ENCODE results near the gene CACNA1B.

CACNA1B gene

DNA sequence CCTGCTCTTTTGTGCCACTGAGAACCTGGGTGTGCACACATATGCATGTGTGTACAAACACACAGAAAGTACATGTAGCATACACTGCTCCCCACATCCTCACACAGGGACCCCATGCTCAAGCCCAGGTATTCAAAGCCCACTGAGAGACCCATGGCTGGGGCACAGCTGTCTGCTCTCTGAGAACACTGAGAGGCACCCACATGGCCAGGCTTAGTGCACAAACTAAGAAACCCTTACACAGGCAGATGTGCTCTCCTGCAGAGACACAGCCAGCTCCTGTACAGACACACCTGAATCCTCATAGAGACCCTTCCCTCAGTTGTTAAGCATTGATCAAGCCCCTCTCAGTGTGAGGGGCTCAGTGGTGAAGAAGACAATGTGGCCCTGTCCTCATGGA is 92.5 kb downstream of the CACNA1B start:
- Histone ChIP-seq H3K36me3 (peaks cover 12% of the 10 kb centered on the region), H3K27me3 (ENCODE audit: insufficient read depth, low read depth, severe bottlenecking) (no peaks in the 10 kb centered on the region), H3K9me3 (ENCODE audit: severe bottlenecking) (no peaks in the 10 kb centered on the region), H3K4me3 (ENCODE audit: low read depth, low read length) (no peak overlapping the region), H3K27ac (no peak overlapping the region)
- TF ChIP-seq, protein P1, sequence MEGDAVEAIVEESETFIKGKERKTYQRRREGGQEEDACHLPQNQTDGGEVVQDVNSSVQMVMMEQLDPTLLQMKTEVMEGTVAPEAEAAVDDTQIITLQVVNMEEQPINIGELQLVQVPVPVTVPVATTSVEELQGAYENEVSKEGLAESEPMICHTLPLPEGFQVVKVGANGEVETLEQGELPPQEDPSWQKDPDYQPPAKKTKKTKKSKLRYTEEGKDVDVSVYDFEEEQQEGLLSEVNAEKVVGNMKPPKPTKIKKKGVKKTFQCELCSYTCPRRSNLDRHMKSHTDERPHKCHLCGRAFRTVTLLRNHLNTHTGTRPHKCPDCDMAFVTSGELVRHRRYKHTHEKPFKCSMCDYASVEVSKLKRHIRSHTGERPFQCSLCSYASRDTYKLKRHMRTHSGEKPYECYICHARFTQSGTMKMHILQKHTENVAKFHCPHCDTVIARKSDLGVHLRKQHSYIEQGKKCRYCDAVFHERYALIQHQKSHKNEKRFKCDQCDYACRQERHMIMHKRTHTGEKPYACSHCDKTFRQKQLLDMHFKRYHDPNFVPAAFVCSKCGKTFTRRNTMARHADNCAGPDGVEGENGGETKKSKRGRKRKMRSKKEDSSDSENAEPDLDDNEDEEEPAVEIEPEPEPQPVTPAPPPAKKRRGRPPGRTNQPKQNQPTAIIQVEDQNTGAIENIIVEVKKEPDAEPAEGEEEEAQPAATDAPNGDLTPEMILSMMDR (IDR thresholded peaks at IDR 0.05; ENCODE audit: low read depth, low read length), result no peak
- DNase-seq, result no peak

DNA sequence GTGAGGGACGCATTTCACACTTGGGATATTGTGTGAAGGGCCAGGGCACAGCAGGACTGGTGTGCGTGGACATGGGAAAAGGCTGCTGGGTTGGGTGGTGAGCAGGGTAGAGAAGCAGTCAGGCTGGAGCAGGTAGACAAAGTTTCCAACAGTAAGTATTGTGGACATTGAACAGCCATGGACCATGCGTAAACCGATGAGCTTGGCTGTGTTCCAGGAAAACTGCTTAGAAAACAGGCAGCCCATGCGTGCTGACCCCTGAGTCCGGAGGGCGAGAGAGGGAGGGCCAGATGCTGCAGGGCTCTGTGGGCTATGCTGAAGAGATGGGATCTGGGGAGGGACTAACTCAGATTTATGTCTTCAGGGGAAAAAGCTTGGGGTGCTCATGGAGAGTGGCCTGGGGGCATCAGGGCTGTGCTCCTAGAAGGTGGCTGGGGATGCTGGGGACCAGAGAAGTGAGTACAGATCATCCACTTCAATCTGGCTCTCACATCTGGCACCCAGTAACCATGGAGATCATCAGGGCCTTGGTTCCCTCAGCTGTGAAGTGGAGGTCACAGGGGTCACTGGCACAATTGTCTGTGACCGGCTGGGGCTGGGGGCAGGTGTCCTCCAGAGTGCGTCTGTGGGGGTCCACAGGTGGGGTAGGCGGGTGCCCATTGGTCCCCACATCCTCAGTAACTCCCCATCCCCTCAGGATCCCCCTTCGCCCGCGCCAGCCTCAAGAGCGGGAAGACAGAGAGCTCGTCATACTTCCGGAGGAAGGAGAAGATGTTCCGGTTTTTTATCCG is 93.3 kb downstream of the CACNA1B start:
- H3K27ac ChIP-seq, result no peak overlapping the region
- peak; percentile 4 for DNase-seq
- TF ChIP-seq, protein P1 (IDR thresholded peaks at IDR 0.05; ENCODE audit: low read depth, low read length), result no peak
- H3K36me3 ChIP-seq, result peaks cover 9% of the 10 kb centered on the region
- no peaks in the 10 kb centered on the region for H3K9me3 ChIP-seq (ENCODE audit: severe bottlenecking)
- no peaks in the 10 kb centered on the region for H3K27me3 ChIP-seq (ENCODE audit: insufficient read depth, low read depth, severe bottlenecking)
- H3K4me3 ChIP-seq (ENCODE audit: low read depth, low read length), result no peak overlapping the region

DNA sequence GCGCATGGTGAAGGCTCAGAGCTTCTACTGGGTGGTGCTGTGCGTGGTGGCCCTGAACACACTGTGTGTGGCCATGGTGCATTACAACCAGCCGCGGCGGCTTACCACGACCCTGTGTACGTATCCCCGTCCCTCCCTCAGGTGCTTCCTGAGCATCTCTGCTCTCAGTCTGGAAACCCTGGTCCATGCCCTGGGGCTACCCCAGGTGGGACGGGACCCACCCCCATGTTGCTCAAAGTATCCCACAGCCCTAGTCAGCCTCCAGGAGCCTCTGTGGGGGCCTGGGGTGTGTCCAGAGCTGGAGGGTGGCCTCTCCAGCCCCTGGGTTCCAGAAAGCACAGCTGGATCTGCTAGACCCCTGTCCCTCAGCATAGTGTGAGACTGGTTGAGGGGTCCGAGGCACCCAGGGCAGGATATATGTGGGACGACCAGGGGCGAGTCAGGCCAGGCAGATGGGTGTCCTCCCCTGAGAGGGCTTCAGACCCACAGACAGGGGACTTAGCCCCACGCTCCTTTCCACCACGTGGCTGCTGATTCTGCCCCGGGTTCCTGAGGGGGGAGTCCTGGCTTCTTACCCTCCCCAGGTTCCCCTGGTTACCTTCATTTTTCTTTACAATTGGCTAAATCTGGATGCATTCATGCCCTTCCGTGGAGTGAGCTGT is 94.0 kb downstream of the CACNA1B start:
- Histone ChIP-seq H3K36me3 (peaks cover 13% of the 10 kb centered on the region), H3K9me3 (ENCODE audit: severe bottlenecking) (no peaks in the 10 kb centered on the region), H3K4me3 (ENCODE audit: low read depth, low read length) (no peak overlapping the region), H3K27ac (no peak overlapping the region), H3K27me3 (ENCODE audit: insufficient read depth, low read depth, severe bottlenecking) (no peaks in the 10 kb centered on the region)
- TF ChIP-seq, protein P1 (IDR thresholded peaks at IDR 0.05; ENCODE audit: low read depth, low read length), result no peak
- DNase-seq, result no peak

DNA sequence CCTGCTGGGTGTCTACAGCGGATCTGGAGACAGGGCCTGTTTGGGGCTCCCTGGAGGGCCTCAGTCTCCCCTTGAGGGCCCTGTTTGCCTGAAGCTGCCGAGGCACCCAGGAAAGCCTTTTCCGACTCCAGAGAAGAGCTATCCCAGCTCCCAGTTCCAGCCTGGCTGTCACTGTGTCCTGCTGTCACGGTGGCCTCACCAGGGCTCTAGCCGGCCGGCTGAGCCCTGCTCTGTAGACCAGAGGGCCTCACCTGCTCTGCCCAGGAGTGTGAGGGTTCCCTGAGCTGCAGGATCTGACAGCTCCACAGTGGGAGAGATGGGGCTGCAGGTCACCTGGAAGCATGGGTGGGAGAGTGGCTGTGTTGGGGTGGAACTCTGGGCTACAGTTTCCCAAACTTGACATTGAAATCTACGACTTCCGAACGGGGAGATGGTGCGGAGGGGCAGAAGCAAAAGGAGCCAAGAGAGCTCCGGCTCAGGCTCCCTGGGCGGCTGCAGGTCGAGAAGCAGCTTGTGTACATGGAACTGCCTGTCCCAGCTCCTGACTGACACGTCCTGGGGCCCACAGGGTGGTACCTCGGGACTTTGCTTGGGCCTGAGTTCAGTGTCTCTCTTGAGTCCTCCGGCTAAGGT is 94.9 kb downstream of the CACNA1B start:
- H3K4me3 ChIP-seq (ENCODE audit: low read depth, low read length), result no peak overlapping the region
- H3K36me3 ChIP-seq, result peaks cover 13% of the 10 kb centered on the region
- H3K9me3 ChIP-seq (ENCODE audit: severe bottlenecking), result no peaks in the 10 kb centered on the region
- no peak for DNase-seq
- no peaks in the 10 kb centered on the region for H3K27me3 ChIP-seq (ENCODE audit: insufficient read depth, low read depth, severe bottlenecking)
- no peak overlapping the region for H3K27ac ChIP-seq
- TF ChIP-seq, protein P1 (IDR thresholded peaks at IDR 0.05; ENCODE audit: low read depth, low read length), result no peak

DNA sequence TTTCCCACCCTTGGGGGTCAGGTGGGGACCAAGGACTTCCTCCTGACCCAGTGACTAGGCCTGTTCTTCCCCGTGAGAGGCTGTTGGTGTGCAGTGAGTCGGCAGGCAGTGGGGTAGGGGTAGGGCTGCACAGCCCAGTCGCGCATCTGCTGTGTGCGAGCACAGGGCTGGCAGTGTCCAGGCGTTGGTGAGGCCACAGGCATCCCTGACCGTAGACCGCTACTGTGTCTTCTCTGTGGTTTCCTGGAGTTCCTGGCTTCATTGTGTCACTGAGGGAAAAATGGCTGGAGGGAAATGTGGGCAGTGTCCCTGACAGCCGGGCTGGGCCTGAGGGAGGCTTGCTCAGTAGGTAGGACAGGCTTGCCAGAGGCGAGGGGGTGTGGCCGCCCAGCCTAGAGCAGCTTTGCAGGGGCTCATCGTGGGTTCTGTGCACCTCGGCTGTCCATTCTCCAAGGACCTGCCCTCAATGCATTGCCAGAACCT is 95.4 kb downstream of the CACNA1B start:
- Histone ChIP-seq H3K27me3 (ENCODE audit: insufficient read depth, low read depth, severe bottlenecking) (no peaks in the 10 kb centered on the region), H3K36me3 (peaks cover 12% of the 10 kb centered on the region), H3K27ac (no peak overlapping the region), H3K4me3 (ENCODE audit: low read depth, low read length) (no peak overlapping the region), H3K9me3 (ENCODE audit: severe bottlenecking) (no peaks in the 10 kb centered on the region)
- DNase-seq, result peak; percentile 4
- TF ChIP-seq, protein P1 (IDR thresholded peaks at IDR 0.05; ENCODE audit: low read depth, low read length), result no peak
